Measurements from ENCODE around the gene FTO. TPM values are rescaled to one million over a fixed set of nuclear protein-coding genes. Genes with fewer than 3 reads are reported as not detected.
A peak's percentile ranks its signal among the peaks of the same experiment; 100 is the strongest.

The FTO gene
- total RNA-seq, 4 donors from 2014 or later, result 29.0 to 64.1 (median 48.1) TPM

DNA sequence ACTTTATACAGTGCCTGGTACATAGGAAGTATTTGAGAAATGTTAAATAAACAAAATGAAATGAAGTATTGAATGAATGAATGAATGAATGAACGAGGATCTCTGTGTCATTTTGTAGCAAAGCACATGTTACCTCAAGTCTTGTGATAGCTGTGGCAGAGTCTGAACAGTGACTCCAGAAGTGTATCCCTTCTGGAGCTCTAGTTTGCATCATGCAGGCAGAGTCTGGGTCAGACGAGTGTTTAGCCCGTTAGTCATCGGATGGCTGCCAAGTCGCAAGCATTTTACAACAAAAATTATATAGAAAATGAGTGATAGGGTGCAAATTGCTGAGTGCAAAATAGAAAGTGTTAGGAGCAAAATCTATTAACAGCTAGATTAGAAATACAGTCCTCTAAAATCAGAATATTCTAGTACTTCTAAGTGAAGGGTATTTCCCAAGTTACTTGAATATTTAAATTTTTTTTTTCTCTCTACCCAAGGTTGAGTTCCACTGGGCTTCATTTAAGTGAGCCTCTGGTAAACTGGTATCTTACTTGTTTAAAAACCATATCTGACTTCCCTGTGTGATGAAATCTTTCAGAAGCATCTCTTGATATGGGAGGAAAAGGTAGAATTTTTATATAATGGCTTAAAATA is 113.3 kb downstream of the FTO start:
- H3K4me1 ChIP-seq, result peaks cover 0 to 32% (median 5%) of the 10 kb centered on the region in 3 donors
- H3K27ac ChIP-seq, result peak overlapping the region in 1 of 4 donors; percentile 19
- no peak overlapping the region for H3K4me3 ChIP-seq
- peaks cover 0 to 28% (median 0%) of the 10 kb centered on the region in 3 donors for H3K36me3 ChIP-seq
- H3K27me3 ChIP-seq, result no peaks in the 10 kb centered on the region
- no peak for DNase-seq
- no peaks in the 10 kb centered on the region for H3K9me3 ChIP-seq
- TF ChIP-seq, protein P1, sequence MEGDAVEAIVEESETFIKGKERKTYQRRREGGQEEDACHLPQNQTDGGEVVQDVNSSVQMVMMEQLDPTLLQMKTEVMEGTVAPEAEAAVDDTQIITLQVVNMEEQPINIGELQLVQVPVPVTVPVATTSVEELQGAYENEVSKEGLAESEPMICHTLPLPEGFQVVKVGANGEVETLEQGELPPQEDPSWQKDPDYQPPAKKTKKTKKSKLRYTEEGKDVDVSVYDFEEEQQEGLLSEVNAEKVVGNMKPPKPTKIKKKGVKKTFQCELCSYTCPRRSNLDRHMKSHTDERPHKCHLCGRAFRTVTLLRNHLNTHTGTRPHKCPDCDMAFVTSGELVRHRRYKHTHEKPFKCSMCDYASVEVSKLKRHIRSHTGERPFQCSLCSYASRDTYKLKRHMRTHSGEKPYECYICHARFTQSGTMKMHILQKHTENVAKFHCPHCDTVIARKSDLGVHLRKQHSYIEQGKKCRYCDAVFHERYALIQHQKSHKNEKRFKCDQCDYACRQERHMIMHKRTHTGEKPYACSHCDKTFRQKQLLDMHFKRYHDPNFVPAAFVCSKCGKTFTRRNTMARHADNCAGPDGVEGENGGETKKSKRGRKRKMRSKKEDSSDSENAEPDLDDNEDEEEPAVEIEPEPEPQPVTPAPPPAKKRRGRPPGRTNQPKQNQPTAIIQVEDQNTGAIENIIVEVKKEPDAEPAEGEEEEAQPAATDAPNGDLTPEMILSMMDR (IDR thresholded peaks at IDR 0.05), result no peak
- no peak for TF ChIP-seq POLR2A (IDR thresholded peaks at IDR 0.05)
- intact Hi-C loops (cut with DNase I), result no loop called here
- 12 to 60% methylated on average over 5 of the region's 5 CpGs for WGBS, 2 donors

DNA sequence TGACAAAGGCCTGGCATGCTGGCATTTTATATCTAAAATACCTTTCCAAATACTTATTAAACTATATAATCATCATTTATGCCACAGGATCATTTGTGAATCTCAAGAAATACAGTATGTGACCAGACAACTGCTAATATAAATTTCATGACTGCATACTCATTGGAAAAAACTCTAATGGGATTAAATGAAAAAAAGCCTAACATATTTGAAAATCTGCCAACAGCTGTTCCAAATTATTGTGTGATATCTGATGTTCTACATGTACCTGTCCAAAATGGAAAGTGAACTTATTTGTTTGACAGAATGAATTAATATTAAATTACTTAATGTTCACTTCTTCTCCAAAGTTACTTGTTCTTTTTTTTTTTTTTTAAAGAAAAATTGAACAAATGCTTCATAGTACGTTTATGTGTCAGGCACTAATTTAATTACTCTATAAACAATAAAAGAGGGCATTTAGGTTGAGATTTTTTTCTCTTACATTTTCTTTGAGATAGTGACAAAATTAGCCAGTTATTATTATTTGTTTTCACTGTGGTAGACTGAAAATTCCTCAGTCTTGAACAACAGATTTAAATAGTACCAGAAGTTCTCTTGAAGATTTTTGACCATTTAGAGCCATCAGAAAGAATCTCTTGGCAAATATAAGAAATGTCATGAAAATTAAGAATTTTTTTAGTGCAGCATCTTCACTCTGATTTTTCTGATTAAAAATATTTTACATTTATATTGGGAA is 114.0 kb downstream of the FTO start:
- TF ChIP-seq POLR2A (IDR thresholded peaks at IDR 0.05), result no peak
- TF ChIP-seq, protein P1 (IDR thresholded peaks at IDR 0.05), result no peak
- Histone ChIP-seq H3K4me1 (peaks cover 0 to 32% (median 5%) of the 10 kb centered on the region in 3 donors), H3K27me3 (no peaks in the 10 kb centered on the region), H3K27ac (peak overlapping the region in 1 of 4 donors; percentile 19), H3K9me3 (no peaks in the 10 kb centered on the region), H3K4me3 (no peak overlapping the region), H3K36me3 (peaks cover 0 to 22% (median 0%) of the 10 kb centered on the region in 3 donors)
- no peak for DNase-seq
- intact Hi-C loops (cut with DNase I), result no loop called here
- WGBS, 2 donors, result 51 to 67% methylated on average over 1 of the region's 1 CpG

DNA sequence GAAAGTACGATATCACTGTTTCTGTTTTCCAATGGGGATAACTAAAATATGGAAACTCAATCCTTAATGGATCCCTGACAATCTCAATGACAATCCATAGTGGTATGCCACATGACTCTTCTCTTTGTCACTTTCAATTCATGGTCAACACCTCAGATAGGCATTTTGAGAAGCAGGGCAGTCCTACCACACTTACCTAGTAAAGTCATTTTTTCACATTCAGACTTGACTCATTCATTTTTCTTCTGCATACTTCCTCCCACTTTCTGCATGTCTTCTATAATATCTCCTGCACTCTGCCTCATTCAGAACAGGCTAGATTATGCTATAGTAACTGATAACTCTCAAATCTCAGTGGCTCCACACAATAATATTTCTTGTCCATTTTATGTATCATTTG is 117.5 kb downstream of the FTO start:
- no peak overlapping the region for H3K27ac ChIP-seq
- 71 to 72% methylated on average over 1 of the region's 1 CpG for WGBS, 2 donors
- no peak for DNase-seq
- H3K27me3 ChIP-seq, result no peaks in the 10 kb centered on the region
- intact Hi-C loops (cut with DNase I), result no loop called here
- H3K4me1 ChIP-seq, result peaks cover 0 to 26% (median 5%) of the 10 kb centered on the region in 3 donors
- H3K36me3 ChIP-seq, result peaks cover 0 to 7% (median 0%) of the 10 kb centered on the region in 3 donors
- TF ChIP-seq, protein P1 (IDR thresholded peaks at IDR 0.05), result no peak
- no peak for TF ChIP-seq POLR2A (IDR thresholded peaks at IDR 0.05)
- no peak overlapping the region for H3K4me3 ChIP-seq
- H3K9me3 ChIP-seq, result no peaks in the 10 kb centered on the region

GRCh38 chr16:53821957-53822625 is 118.1 kb downstream of the FTO start:
- no peak for TF ChIP-seq POLR2A (IDR thresholded peaks at IDR 0.05)
- TF ChIP-seq, protein P1 (IDR thresholded peaks at IDR 0.05), result peak in 1 of 6 experiments; percentile 2
- H3K36me3 ChIP-seq, result peaks cover 0 to 12% (median 0%) of the 10 kb centered on the region in 3 donors
- H3K27me3 ChIP-seq, result no peaks in the 10 kb centered on the region
- intact Hi-C loops (cut with DNase I), result no loop called here
- H3K9me3 ChIP-seq, result no peaks in the 10 kb centered on the region
- DNase-seq, result no peak
- H3K4me3 ChIP-seq, result no peak overlapping the region
- peaks cover 0 to 26% (median 5%) of the 10 kb centered on the region in 3 donors for H3K4me1 ChIP-seq
- H3K27ac ChIP-seq, result no peak overlapping the region
- WGBS, 2 donors, result 62 to 83% methylated on average over 4 of the region's 4 CpGs

Measured in esophagus squamous epithelium (tissue), 5 donors.